HepG2 (cell line): Measurements from ENCODE around the gene SENP7. TPM values are rescaled to one million over a fixed set of nuclear protein-coding genes. Genes with fewer than 3 reads are reported as not detected.

ENCODE experiments used
- MTA1 ChIP-seq: sonication (generic); formaldehyde crosslinking; IDR thresholded peaks from 2 replicates; pipeline ENCODE4 v1.4.0; 2020; ENCODE audit warnings: missing genetic modification reagents, mild to moderate bottlenecking, borderline replicate concordance
- PHB2 ChIP-seq: fragments of 450-650 bp; IDR thresholded peaks from 2 replicates; pipeline ENCODE4 v1.6.1; 2018; ENCODE audit not compliant: partially characterized antibody
- RARA ChIP-seq: IDR thresholded peaks from 2 replicates; pipeline ENCODE4 v1.6.1; 2016; ENCODE audit warnings: missing genetic modification reagents, missing compliant biosample characterization
- TOE1 ChIP-seq: sonication (generic); formaldehyde crosslinking; IDR thresholded peaks from 2 replicates; pipeline ENCODE4 v1.4.0; 2020; ENCODE audit warnings: mild to moderate bottlenecking, missing genetic modification reagents
- ZFP1 ChIP-seq: IDR thresholded peaks from 2 replicates; pipeline ENCODE4 v1.6.1; 2016
- ZNF343 ChIP-seq: sonication (generic); formaldehyde crosslinking; IDR thresholded peaks from 2 replicates; pipeline ENCODE4 v1.4.0; 2020; ENCODE audit warnings: mild to moderate bottlenecking, missing genetic modification reagents
- ZNF557 ChIP-seq: sonication (generic); formaldehyde crosslinking; IDR thresholded peaks from 2 replicates; pipeline ENCODE4 v1.4.0; 2020; ENCODE audit warnings: missing genetic modification reagents
- ZNF558 ChIP-seq: sonication (generic); formaldehyde crosslinking; IDR thresholded peaks from 2 replicates; pipeline ENCODE4 v1.9.0; 2022; ENCODE audit warnings: mild to moderate bottlenecking, missing genetic modification reagents, borderline replicate concordance
- ZNF644 ChIP-seq: IDR thresholded peaks from 2 replicates; pipeline ENCODE4 v1.6.1; 2016; ENCODE audit warnings: low read depth
- ZNF713 ChIP-seq: sonication (generic); formaldehyde crosslinking; IDR thresholded peaks from 2 replicates; pipeline ENCODE4 v1.4.0; 2020; ENCODE audit warnings: mild to moderate bottlenecking, missing genetic modification reagents
- polyA plus RNA-seq, 8 experiments: library from polyadenylated mRNA; depleted of rRNA in 3 of 8; stranded (reverse) in 7 of 8; unstranded in 1 of 8; fragments of >200 nt; fragmentation: Illumina TruSeq in 4 of 8; extraction: Trizol in 4 of 8; gene quantifications; 2 replicates each; pipeline versions ENCODE4 v1.2.1 to v1.2.3, GENCODE V29; 2011 to 2016; ENCODE audit warnings: low read depth in 4 of 8, missing spikeins in 1 of 8, mixed read lengths in 1 of 8; ENCODE audit not compliant: insufficient read depth in 1 of 8
- total RNA-seq, 5 experiments: library from RNA; depleted of rRNA; stranded (reverse); fragments of >200 nt; fragmentation: Illumina TruSeq; extraction: Trizol; gene quantifications; 2 replicates each; pipeline ENCODE4 v1.2.3, GENCODE V29; 2016; ENCODE audit warnings: low read depth in 1 of 5
- TF ChIP-seq, protein P1 (sequence below): sonication (generic); formaldehyde crosslinking; IDR thresholded peaks from 2 replicates; pipeline ENCODE4 v1.5.0; 2020; ENCODE audit warnings: missing genetic modification reagents, mild to moderate bottlenecking, borderline replicate concordance
- TF ChIP-seq, protein P2 (sequence below): IDR thresholded peaks from 2 replicates; pipeline ENCODE4 v1.6.1; 2016; ENCODE audit warnings: mild to moderate bottlenecking
- TF ChIP-seq, protein P3 (sequence below): sonication (generic); formaldehyde crosslinking; IDR thresholded peaks from 2 replicates; pipeline ENCODE4 v1.5.1; 2020; ENCODE audit warnings: mild to moderate bottlenecking, missing genetic modification reagents, moderate library complexity
- TF ChIP-seq, protein P4 (sequence below): sonication (generic); formaldehyde crosslinking; IDR thresholded peaks from 2 replicates; pipeline ENCODE4 v1.9.0; 2021; ENCODE audit warnings: mild to moderate bottlenecking, missing genetic modification reagents
- TF ChIP-seq, protein P5 (sequence below): sonication (generic); formaldehyde crosslinking; conservative IDR thresholded peaks from 2 replicates; pipeline ENCODE4 v1.4.0; 2020; ENCODE audit warnings: mild to moderate bottlenecking, missing genetic modification reagents, moderate library complexity

SENP7 gene
- total and polyA plus RNA-seq, 2 of the 13 experiments (the other 11 are each of a cell fraction or from before 2014, with no cell fraction given): 9.1 to 10.3 TPM

DNA sequence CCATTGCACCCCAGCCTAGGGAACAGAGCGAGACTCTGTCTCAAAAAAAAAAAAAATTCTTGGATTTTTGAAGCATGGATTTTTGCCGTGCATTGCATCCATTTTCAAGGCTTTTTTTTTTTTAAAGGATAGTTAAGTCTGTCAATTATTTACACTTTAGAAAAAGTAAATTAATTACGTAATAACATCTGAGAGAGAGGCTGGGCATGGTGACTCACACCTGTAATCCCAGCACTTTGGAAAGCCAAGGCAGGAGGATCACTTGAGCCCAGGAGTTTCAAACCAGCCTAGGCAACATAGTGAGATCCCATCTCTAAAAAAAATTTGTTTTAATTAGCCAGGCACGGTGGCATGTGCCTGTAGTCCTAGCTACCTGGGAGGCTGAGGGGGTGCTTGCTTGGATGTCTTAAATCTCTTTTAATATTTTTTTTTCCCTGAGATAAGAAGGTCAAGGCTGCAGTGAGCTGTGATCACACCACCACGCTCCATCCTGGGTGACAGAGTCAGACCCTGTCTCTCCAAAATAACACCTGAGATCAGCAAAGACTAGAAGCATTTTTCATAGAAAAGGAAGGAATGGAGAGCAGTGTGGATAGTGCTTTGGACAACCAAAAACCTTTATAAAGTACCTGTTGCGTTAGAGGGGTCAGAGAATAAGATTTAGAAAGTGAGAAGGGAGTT, 6.8 kb upstream of the SENP7 start (continued):
- TF ChIP-seq, protein P1, sequence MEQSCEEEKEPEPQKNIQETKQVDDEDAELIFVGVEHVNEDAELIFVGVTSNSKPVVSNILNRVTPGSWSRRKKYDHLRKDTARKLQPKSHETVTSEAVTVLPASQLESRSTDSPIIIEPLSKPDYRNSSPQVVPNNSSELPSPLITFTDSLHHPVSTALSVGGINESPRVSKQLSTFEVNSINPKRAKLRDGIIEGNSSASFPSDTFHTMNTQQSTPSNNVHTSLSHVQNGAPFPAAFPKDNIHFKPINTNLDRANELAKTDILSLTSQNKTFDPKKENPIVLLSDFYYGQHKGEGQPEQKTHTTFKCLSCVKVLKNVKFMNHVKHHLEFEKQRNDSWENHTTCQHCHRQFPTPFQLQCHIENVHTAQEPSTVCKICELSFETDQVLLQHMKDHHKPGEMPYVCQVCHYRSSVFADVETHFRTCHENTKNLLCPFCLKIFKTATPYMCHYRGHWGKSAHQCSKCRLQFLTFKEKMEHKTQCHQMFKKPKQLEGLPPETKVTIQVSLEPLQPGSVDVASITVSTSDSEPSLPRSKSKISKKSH (CRISPR knock-in tag): no peak
- TF ChIP-seq ZFP1 (CRISPR knock-in tag) (no peak), ZNF557 (no peak), MTA1 (CRISPR knock-in tag) (no peak), PHB2 (no peak), TOE1 (CRISPR knock-in tag) (no peak), ZNF343 (CRISPR knock-in tag) (no peak), ZNF558 (CRISPR knock-in tag) (no peak), ZNF644 (peak; percentile 28; the same call in 1 of the 2 replicates), RARA (CRISPR knock-in tag) (0 out of 2 replicates have a peak, but pooled peaks have one; percentile 27), ZNF713 (CRISPR knock-in tag) (no peak)
- TF ChIP-seq, protein P2, sequence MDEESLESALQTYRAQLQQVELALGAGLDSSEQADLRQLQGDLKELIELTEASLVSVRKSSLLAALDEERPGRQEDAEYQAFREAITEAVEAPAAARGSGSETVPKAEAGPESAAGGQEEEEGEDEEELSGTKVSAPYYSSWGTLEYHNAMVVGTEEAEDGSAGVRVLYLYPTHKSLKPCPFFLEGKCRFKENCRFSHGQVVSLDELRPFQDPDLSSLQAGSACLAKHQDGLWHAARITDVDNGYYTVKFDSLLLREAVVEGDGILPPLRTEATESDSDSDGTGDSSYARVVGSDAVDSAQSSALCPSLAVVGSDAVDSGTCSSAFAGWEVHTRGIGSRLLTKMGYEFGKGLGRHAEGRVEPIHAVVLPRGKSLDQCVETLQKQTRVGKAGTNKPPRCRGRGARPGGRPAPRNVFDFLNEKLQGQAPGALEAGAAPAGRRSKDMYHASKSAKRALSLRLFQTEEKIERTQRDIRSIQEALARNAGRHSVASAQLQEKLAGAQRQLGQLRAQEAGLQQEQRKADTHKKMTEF (CRISPR knock-in tag): peak; percentile 58
- TF ChIP-seq, protein P3, sequence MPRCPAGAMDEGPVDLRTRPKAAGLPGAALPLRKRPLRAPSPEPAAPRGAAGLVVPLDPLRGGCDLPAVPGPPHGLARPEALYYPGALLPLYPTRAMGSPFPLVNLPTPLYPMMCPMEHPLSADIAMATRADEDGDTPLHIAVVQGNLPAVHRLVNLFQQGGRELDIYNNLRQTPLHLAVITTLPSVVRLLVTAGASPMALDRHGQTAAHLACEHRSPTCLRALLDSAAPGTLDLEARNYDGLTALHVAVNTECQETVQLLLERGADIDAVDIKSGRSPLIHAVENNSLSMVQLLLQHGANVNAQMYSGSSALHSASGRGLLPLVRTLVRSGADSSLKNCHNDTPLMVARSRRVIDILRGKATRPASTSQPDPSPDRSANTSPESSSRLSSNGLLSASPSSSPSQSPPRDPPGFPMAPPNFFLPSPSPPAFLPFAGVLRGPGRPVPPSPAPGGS (CRISPR knock-in tag): no peak
- TF ChIP-seq, protein P4, sequence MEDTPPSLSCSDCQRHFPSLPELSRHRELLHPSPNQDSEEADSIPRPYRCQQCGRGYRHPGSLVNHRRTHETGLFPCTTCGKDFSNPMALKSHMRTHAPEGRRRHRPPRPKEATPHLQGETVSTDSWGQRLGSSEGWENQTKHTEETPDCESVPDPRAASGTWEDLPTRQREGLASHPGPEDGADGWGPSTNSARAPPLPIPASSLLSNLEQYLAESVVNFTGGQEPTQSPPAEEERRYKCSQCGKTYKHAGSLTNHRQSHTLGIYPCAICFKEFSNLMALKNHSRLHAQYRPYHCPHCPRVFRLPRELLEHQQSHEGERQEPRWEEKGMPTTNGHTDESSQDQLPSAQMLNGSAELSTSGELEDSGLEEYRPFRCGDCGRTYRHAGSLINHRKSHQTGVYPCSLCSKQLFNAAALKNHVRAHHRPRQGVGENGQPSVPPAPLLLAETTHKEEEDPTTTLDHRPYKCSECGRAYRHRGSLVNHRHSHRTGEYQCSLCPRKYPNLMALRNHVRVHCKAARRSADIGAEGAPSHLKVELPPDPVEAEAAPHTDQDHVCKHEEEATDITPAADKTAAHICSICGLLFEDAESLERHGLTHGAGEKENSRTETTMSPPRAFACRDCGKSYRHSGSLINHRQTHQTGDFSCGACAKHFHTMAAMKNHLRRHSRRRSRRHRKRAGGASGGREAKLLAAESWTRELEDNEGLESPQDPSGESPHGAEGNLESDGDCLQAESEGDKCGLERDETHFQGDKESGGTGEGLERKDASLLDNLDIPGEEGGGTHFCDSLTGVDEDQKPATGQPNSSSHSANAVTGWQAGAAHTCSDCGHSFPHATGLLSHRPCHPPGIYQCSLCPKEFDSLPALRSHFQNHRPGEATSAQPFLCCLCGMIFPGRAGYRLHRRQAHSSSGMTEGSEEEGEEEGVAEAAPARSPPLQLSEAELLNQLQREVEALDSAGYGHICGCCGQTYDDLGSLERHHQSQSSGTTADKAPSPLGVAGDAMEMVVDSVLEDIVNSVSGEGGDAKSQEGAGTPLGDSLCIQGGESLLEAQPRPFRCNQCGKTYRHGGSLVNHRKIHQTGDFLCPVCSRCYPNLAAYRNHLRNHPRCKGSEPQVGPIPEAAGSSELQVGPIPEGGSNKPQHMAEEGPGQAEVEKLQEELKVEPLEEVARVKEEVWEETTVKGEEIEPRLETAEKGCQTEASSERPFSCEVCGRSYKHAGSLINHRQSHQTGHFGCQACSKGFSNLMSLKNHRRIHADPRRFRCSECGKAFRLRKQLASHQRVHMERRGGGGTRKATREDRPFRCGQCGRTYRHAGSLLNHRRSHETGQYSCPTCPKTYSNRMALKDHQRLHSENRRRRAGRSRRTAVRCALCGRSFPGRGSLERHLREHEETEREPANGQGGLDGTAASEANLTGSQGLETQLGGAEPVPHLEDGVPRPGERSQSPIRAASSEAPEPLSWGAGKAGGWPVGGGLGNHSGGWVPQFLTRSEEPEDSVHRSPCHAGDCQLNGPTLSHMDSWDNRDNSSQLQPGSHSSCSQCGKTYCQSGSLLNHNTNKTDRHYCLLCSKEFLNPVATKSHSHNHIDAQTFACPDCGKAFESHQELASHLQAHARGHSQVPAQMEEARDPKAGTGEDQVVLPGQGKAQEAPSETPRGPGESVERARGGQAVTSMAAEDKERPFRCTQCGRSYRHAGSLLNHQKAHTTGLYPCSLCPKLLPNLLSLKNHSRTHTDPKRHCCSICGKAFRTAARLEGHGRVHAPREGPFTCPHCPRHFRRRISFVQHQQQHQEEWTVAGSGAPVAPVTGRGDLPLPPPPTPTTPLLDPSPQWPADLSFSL (CRISPR knock-in tag): no peak
- TF ChIP-seq, protein P5, sequence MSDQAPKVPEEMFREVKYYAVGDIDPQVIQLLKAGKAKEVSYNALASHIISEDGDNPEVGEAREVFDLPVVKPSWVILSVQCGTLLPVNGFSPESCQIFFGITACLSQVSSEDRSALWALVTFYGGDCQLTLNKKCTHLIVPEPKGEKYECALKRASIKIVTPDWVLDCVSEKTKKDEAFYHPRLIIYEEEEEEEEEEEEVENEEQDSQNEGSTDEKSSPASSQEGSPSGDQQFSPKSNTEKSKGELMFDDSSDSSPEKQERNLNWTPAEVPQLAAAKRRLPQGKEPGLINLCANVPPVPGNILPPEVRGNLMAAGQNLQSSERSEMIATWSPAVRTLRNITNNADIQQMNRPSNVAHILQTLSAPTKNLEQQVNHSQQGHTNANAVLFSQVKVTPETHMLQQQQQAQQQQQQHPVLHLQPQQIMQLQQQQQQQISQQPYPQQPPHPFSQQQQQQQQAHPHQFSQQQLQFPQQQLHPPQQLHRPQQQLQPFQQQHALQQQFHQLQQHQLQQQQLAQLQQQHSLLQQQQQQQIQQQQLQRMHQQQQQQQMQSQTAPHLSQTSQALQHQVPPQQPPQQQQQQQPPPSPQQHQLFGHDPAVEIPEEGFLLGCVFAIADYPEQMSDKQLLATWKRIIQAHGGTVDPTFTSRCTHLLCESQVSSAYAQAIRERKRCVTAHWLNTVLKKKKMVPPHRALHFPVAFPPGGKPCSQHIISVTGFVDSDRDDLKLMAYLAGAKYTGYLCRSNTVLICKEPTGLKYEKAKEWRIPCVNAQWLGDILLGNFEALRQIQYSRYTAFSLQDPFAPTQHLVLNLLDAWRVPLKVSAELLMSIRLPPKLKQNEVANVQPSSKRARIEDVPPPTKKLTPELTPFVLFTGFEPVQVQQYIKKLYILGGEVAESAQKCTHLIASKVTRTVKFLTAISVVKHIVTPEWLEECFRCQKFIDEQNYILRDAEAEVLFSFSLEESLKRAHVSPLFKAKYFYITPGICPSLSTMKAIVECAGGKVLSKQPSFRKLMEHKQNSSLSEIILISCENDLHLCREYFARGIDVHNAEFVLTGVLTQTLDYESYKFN (CRISPR knock-in tag): peak; percentile 59
